Measurements from ENCODE around the gene CYP26A1. TPM values are rescaled to one million over a fixed set of nuclear protein-coding genes. Genes with fewer than 3 reads are reported as not detected.
A peak's percentile ranks its signal among the peaks of the same experiment; 100 is the strongest.

CYP26A1 gene
- total and polyA plus RNA-seq, 2 donors = 1.2 to 7.8 TPM

- 22% methylated on average over 25 of the region's 25 CpGs for WGBS
- DNase-seq (ENCODE audit: low read depth in 6 of 9, low spot score in 9 of 9) = no peak
- Histone ChIP-seq H3K36me3 (ENCODE audit: control insufficient read depth in 2 of 2, insufficient read depth in 2 of 2, low read length in 1 of 2) (no peaks in the 10 kb centered on the region), H3K9me3 (ENCODE audit: control insufficient read depth in 2 of 2, insufficient read depth in 1 of 2, low read length in 1 of 2) (no peaks in the 10 kb centered on the region), H3K27me3 (ENCODE audit: control insufficient read depth in 2 of 2, insufficient read depth in 1 of 2, low read length in 1 of 2) (peaks cover 65 to 96% of the 10 kb centered on the region in 2 donors), H3K27ac (ENCODE audit: low read depth in 1 of 2, low read length in 1 of 2) (no peak overlapping the region), H3K4me1 (ENCODE audit: control insufficient read depth in 2 of 2, insufficient read depth in 2 of 2, low read length in 2 of 2) (peaks cover 0 to 22% of the 10 kb centered on the region in 2 donors), H3K4me3 (ENCODE audit: low read length in 2 of 2) (no peak overlapping the region)
These were observed 1.9 kb downstream of the CYP26A1 start for GRCh38 chr10:93075369-93076221.

- H3K36me3 ChIP-seq (ENCODE audit: control insufficient read depth in 2 of 2, insufficient read depth in 2 of 2, low read length in 1 of 2) = no peaks in the 10 kb centered on the region
- H3K9me3 ChIP-seq (ENCODE audit: control insufficient read depth in 2 of 2, insufficient read depth in 1 of 2, low read length in 1 of 2) = no peaks in the 10 kb centered on the region
- H3K27ac ChIP-seq (ENCODE audit: low read depth in 1 of 2, low read length in 1 of 2) = no peak overlapping the region
- peaks cover 0 to 23% of the 10 kb centered on the region in 2 donors for H3K4me1 ChIP-seq (ENCODE audit: control insufficient read depth in 2 of 2, insufficient read depth in 2 of 2, low read length in 2 of 2)
- DNase-seq (ENCODE audit: low read depth in 6 of 9, low spot score in 9 of 9) = no peak
- 91% methylated on average over 2 of the region's 2 CpGs for WGBS
- no peak overlapping the region for H3K4me3 ChIP-seq (ENCODE audit: low read length in 2 of 2)
- peaks cover 53 to 91% of the 10 kb centered on the region in 2 donors for H3K27me3 ChIP-seq (ENCODE audit: control insufficient read depth in 2 of 2, insufficient read depth in 1 of 2, low read length in 1 of 2)
These were observed 3.2 kb downstream of the CYP26A1 start for GRCh38 chr10:93076871-93077270.

- H3K27me3 ChIP-seq (ENCODE audit: control insufficient read depth in 2 of 2, insufficient read depth in 1 of 2, low read length in 1 of 2) = peaks cover 43 to 81% of the 10 kb centered on the region in 2 donors
- H3K4me1 ChIP-seq (ENCODE audit: control insufficient read depth in 2 of 2, insufficient read depth in 2 of 2, low read length in 2 of 2) = peaks cover 0 to 19% of the 10 kb centered on the region in 2 donors
- no peaks in the 10 kb centered on the region for H3K9me3 ChIP-seq (ENCODE audit: control insufficient read depth in 2 of 2, insufficient read depth in 1 of 2, low read length in 1 of 2)
- 97% methylated on average over 5 of the region's 5 CpGs for WGBS
- H3K4me3 ChIP-seq (ENCODE audit: low read length in 2 of 2) = no peak overlapping the region
- no peaks in the 10 kb centered on the region for H3K36me3 ChIP-seq (ENCODE audit: control insufficient read depth in 2 of 2, insufficient read depth in 2 of 2, low read length in 1 of 2)
- no peak for DNase-seq (ENCODE audit: low read depth in 6 of 9, low spot score in 9 of 9)
- no peak overlapping the region for H3K27ac ChIP-seq (ENCODE audit: low read depth in 1 of 2, low read length in 1 of 2)
These were observed 4.2 kb downstream of the CYP26A1 start for GRCh38 chr10:93077860-93078337.

- DNase-seq (ENCODE audit: low read depth in 6 of 9, low spot score in 9 of 9) = no peak
- H3K27me3 ChIP-seq (ENCODE audit: control insufficient read depth in 2 of 2, insufficient read depth in 1 of 2, low read length in 1 of 2) = peaks cover 24 to 62% of the 10 kb centered on the region in 2 donors
- H3K4me1 ChIP-seq (ENCODE audit: control insufficient read depth in 2 of 2, insufficient read depth in 2 of 2, low read length in 2 of 2) = peaks cover 0 to 8% of the 10 kb centered on the region in 2 donors
- 69% methylated on average over 9 of the region's 9 CpGs for WGBS
- H3K9me3 ChIP-seq (ENCODE audit: control insufficient read depth in 2 of 2, insufficient read depth in 1 of 2, low read length in 1 of 2) = no peaks in the 10 kb centered on the region
- no peak overlapping the region for H3K27ac ChIP-seq (ENCODE audit: low read depth in 1 of 2, low read length in 1 of 2)
- H3K36me3 ChIP-seq (ENCODE audit: control insufficient read depth in 2 of 2, insufficient read depth in 2 of 2, low read length in 1 of 2) = no peaks in the 10 kb centered on the region
- H3K4me3 ChIP-seq (ENCODE audit: low read length in 2 of 2) = no peak overlapping the region
These were observed 6.1 kb downstream of the CYP26A1 start for GRCh38 chr10:93079663-93080349.

GRCh38 chr10:93080350-93081046, 6.8 kb downstream of the CYP26A1 start:
- DNase-seq (ENCODE audit: low read depth in 6 of 9, low spot score in 9 of 9) = peak in 3 of 9 donors; percentile 14 to 44 (median 43)
- peaks cover 0 to 5% of the 10 kb centered on the region in 2 donors for H3K4me1 ChIP-seq (ENCODE audit: control insufficient read depth in 2 of 2, insufficient read depth in 2 of 2, low read length in 2 of 2)
- no peaks in the 10 kb centered on the region for H3K9me3 ChIP-seq (ENCODE audit: control insufficient read depth in 2 of 2, insufficient read depth in 1 of 2, low read length in 1 of 2)
- no peak overlapping the region for H3K27ac ChIP-seq (ENCODE audit: low read depth in 1 of 2, low read length in 1 of 2)
- H3K4me3 ChIP-seq (ENCODE audit: low read length in 2 of 2) = no peak overlapping the region
- H3K36me3 ChIP-seq (ENCODE audit: control insufficient read depth in 2 of 2, insufficient read depth in 2 of 2, low read length in 1 of 2) = no peaks in the 10 kb centered on the region
- 62% methylated on average over 22 of the region's 22 CpGs for WGBS
- peaks cover 17 to 55% of the 10 kb centered on the region in 2 donors for H3K27me3 ChIP-seq (ENCODE audit: control insufficient read depth in 2 of 2, insufficient read depth in 1 of 2, low read length in 1 of 2)

GRCh38 chr10:93081318-93081717, 7.6 kb downstream of the CYP26A1 start:
- H3K4me3 ChIP-seq (ENCODE audit: low read length in 2 of 2) = no peak overlapping the region
- H3K27me3 ChIP-seq (ENCODE audit: control insufficient read depth in 2 of 2, insufficient read depth in 1 of 2, low read length in 1 of 2) = peaks cover 9 to 46% of the 10 kb centered on the region in 2 donors
- WGBS = 69% methylated on average over 3 of the region's 3 CpGs

GRCh38 chr10:93081834-93082233, 8.1 kb downstream of the CYP26A1 start:
- Histone ChIP-seq H3K4me1 (ENCODE audit: control insufficient read depth in 2 of 2, insufficient read depth in 2 of 2, low read length in 2 of 2) (peaks cover 0 to 5% of the 10 kb centered on the region in 2 donors), H3K36me3 (ENCODE audit: control insufficient read depth in 2 of 2, insufficient read depth in 2 of 2, low read length in 1 of 2) (no peaks in the 10 kb centered on the region), H3K27me3 (ENCODE audit: control insufficient read depth in 2 of 2, insufficient read depth in 1 of 2, low read length in 1 of 2) (peaks cover 5 to 41% of the 10 kb centered on the region in 2 donors), H3K9me3 (ENCODE audit: control insufficient read depth in 2 of 2, insufficient read depth in 1 of 2, low read length in 1 of 2) (no peaks in the 10 kb centered on the region), H3K27ac (ENCODE audit: low read depth in 1 of 2, low read length in 1 of 2) (no peak overlapping the region), H3K4me3 (ENCODE audit: low read length in 2 of 2) (no peak overlapping the region)
- DNase-seq (ENCODE audit: low read depth in 6 of 9, low spot score in 9 of 9) = no peak
- 79% methylated on average over 10 of the region's 10 CpGs for WGBS

More at GRCh38 chr10:93081318-93081717, 7.6 kb downstream of the CYP26A1 start:
- H3K27ac ChIP-seq (ENCODE audit: low read depth in 1 of 2, low read length in 1 of 2) = no peak overlapping the region
- no peaks in the 10 kb centered on the region for H3K9me3 ChIP-seq (ENCODE audit: control insufficient read depth in 2 of 2, insufficient read depth in 1 of 2, low read length in 1 of 2)
- no peak for DNase-seq (ENCODE audit: low read depth in 6 of 9, low spot score in 9 of 9)
- H3K4me1 ChIP-seq (ENCODE audit: control insufficient read depth in 2 of 2, insufficient read depth in 2 of 2, low read length in 2 of 2) = peaks cover 0 to 5% of the 10 kb centered on the region in 2 donors
- no peaks in the 10 kb centered on the region for H3K36me3 ChIP-seq (ENCODE audit: control insufficient read depth in 2 of 2, insufficient read depth in 2 of 2, low read length in 1 of 2)

GRCh38 chr10:93083743-93084539, 10.2 kb downstream of the CYP26A1 start:
- no peak for DNase-seq (ENCODE audit: low read depth in 6 of 9, low spot score in 9 of 9)
- 90% methylated on average over 7 of the region's 7 CpGs for WGBS

More at GRCh38 chr10:93083743-93084539, 10.2 kb downstream of the CYP26A1 start:
- Histone ChIP-seq H3K27me3 (ENCODE audit: control insufficient read depth in 2 of 2, insufficient read depth in 1 of 2, low read length in 1 of 2) (peaks cover 3 to 25% of the 10 kb centered on the region in 2 donors), H3K4me1 (ENCODE audit: control insufficient read depth in 2 of 2, insufficient read depth in 2 of 2, low read length in 2 of 2) (peaks cover 0 to 5% of the 10 kb centered on the region in 2 donors), H3K27ac (ENCODE audit: low read depth in 1 of 2, low read length in 1 of 2) (no peak overlapping the region), H3K4me3 (ENCODE audit: low read length in 2 of 2) (no peak overlapping the region), H3K36me3 (ENCODE audit: control insufficient read depth in 2 of 2, insufficient read depth in 2 of 2, low read length in 1 of 2) (no peaks in the 10 kb centered on the region), H3K9me3 (ENCODE audit: control insufficient read depth in 2 of 2, insufficient read depth in 1 of 2, low read length in 1 of 2) (no peaks in the 10 kb centered on the region)
